GM19452 (cell line): ENCODE data around the gene PLXNA4.

Experiments used
- ATAC-seq: cut with Tn5 transposase; IDR thresholded peaks from one replicate; pipeline ENCODE4 v1.9.1; 2021; ENCODE audit not compliant: unreplicated experiment

Gene PLXNA4

GRCh38 chr7:132080467-132080866 lies 495.8 kb downstream of the PLXNA4 start:
- ATAC-seq = no peak

GRCh38 chr7:132078891-132079735 lies 497.2 kb downstream of the PLXNA4 start:
- ATAC-seq = no peak

GRCh38 chr7:132077971-132078685 lies 498.1 kb downstream of the PLXNA4 start:
- ATAC-seq = no peak

- no peak for ATAC-seq
These were observed 499.8 kb downstream of the PLXNA4 start for GRCh38 chr7:132076301-132077035.

GRCh38 chr7:132075515-132075914 lies 500.8 kb downstream of the PLXNA4 start:
- no peak for ATAC-seq

GRCh38 chr7:132073920-132074589 lies 502.2 kb downstream of the PLXNA4 start:
- no peak for ATAC-seq
